ENCODE data around the gene CPEB3. TPM values are rescaled to one million over a fixed set of nuclear protein-coding genes. Genes with fewer than 3 reads are reported as not detected.

Gene CPEB3
- total and polyA plus RNA-seq, 2 donors (not counting 3 experiments of a cell fraction or from before 2014, with no cell fraction given), result 0.80 to 2.2 TPM

DNA sequence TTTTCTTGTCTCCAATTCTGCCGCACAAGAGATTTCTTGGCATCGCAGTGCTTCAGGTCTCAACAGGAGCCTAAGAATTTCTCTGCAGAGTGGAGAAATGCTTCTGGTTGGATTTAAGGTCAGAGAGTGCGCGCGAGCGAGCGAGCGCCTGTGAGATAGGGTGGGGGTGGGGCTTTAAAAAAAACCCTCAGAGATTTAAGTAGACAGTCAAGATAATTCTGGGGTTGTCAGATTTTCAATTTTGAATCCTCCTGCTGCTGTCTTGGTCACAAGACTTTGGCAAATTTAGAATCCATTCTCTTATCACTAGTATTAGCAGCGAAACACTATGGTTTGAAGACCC lies 49.7 kb downstream of the CPEB3 start:
- Histone ChIP-seq H4K20me1 (replicated peaks; ENCODE audit: control insufficient read depth, extremely low read depth, insufficient read depth, low read length) (no peaks in the 10 kb centered on the region), H3K9me1 (replicated peaks; ENCODE audit: control insufficient read depth, extremely low read depth, insufficient read depth, low read length) (no peaks in the 10 kb centered on the region), H3K4me1 (ENCODE audit: control insufficient read depth, extremely low read depth, insufficient read depth, low read length) (peaks cover 10% of the 10 kb centered on the region), H3K36me3 (ENCODE audit: control insufficient read depth in 2 of 2, extremely low read depth in 1 of 2, insufficient read depth in 2 of 2, low read length in 2 of 2) (no peaks in the 10 kb centered on the region), H3K9ac (replicated peaks; ENCODE audit: extremely low read depth, insufficient read depth, low read length) (peak overlapping the region; percentile 62), H3K4me2 (ENCODE audit: insufficient read depth, low read length) (peak overlapping the region; percentile 81), H3K79me2 (ENCODE audit: control insufficient read depth, insufficient read depth, low read length) (no peaks in the 10 kb centered on the region), H3K27me3 (ENCODE audit: control insufficient read depth in 2 of 2, insufficient read depth in 2 of 2, low read length in 2 of 2) (no peaks in the 10 kb centered on the region), H3K4me3 (replicated peaks in 1 of 3; ENCODE audit: insufficient read depth in 1 of 3, low read depth in 1 of 3, low read length in 3 of 3) (peak overlapping the region in 2 of 3 experiments; percentile 54 to 89), H2AFZ (ENCODE audit: low read depth, low read length) (no peak overlapping the region), H3K9me3 (replicated peaks; ENCODE audit: control insufficient read depth, insufficient read depth, low read length) (no peaks in the 10 kb centered on the region), H3K27ac (ENCODE audit: insufficient read depth, low read depth, low read length) (no peak overlapping the region)
- BruUV-seq (replicated peaks), result no TSS peak
- no peak for TF ChIP-seq EZH2 (IDR thresholded peaks at IDR 0.05; ENCODE audit: borderline replicate concordance, low read depth, low read length, severe bottlenecking)
- no peak for TF ChIP-seq FOS (IDR thresholded peaks at IDR 0.05; ENCODE audit: borderline replicate concordance, insufficient read depth, low read length)
- TF ChIP-seq JUN (IDR thresholded peaks at IDR 0.05; ENCODE audit: borderline replicate concordance, insufficient read depth, insufficient read length, low read depth), result no peak
- no peak for TF ChIP-seq MYC (IDR thresholded peaks at IDR 0.05; ENCODE audit: low read depth, low read length)
- no peak for TF ChIP-seq POLR2AphosphoS5 (IDR thresholded peaks at IDR 0.05; ENCODE audit: insufficient read depth, low read depth, low read length)
- TF ChIP-seq, protein P1, sequence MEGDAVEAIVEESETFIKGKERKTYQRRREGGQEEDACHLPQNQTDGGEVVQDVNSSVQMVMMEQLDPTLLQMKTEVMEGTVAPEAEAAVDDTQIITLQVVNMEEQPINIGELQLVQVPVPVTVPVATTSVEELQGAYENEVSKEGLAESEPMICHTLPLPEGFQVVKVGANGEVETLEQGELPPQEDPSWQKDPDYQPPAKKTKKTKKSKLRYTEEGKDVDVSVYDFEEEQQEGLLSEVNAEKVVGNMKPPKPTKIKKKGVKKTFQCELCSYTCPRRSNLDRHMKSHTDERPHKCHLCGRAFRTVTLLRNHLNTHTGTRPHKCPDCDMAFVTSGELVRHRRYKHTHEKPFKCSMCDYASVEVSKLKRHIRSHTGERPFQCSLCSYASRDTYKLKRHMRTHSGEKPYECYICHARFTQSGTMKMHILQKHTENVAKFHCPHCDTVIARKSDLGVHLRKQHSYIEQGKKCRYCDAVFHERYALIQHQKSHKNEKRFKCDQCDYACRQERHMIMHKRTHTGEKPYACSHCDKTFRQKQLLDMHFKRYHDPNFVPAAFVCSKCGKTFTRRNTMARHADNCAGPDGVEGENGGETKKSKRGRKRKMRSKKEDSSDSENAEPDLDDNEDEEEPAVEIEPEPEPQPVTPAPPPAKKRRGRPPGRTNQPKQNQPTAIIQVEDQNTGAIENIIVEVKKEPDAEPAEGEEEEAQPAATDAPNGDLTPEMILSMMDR (IDR thresholded peaks at IDR 0.05; ENCODE audit: extremely low read depth in 1 of 2, insufficient read depth in 1 of 2, low read depth in 1 of 2, low read length in 2 of 2), result no peak
- no peak for TF ChIP-seq GATA2 (IDR thresholded peaks at IDR 0.05; ENCODE audit: insufficient read depth, insufficient read length, low read depth, low read length)
- no peak for TF ChIP-seq MAX (IDR thresholded peaks at IDR 0.05; ENCODE audit: insufficient read depth, insufficient read length)
- intact Hi-C loops (cut with micrococcal nuclease), result no loop called here
- no peak for DNase-seq (ENCODE audit: low read depth, low spot score)
- CTCF ChIA-PET, result interaction anchor here (1.0 kb wide), 2 partner anchors 50 to 153 kb away, joined by 6 to 7 read pairs; partner anchors contain the start of genes CPEB3 and MARCHF5
- POLR2A ChIA-PET, result no interaction called here
- FAIRE-seq, result no peak
- dilution Hi-C loops (cut with MboI; ENCODE audit: extremely low pct_ligation_motif_present, low sequenced_read_pairs), result no loop called here

Data from endothelial cell of umbilical vein (primary cell).